Effector memory CD8-positive, alpha-beta T cell (primary cell): ENCODE measurements around the gene SCAF4.
"Not testable (repeated sequence)": the region's sequence is repeated elsewhere in the genome, so short reads cannot be mapped to it uniquely, and the experiment has no call there.

Experiments used
- ATAC-seq: fragments of 150-1000 bp; cut with Tn5 transposase; replicated peaks from 2 replicates; pipeline ENCODE4 v1.10.0; 2021; ENCODE audit warnings: mild to moderate bottlenecking, moderate library complexity
- DNase-seq, 3 experiments: peaks; one replicate each; pipeline ENCODE4 v3.0.0; 2021
- H3K27ac Mint-ChIP-seq, 2 donors: one replicate each; pipeline ENCODE4 v1.8.0; 2022; ENCODE audit warnings: mild to moderate bottlenecking in 2 of 2, mixed read lengths in 2 of 2, moderate library complexity in 2 of 2
- H3K27me3 Mint-ChIP-seq, 2 donors: one replicate each; pipeline ENCODE4 v1.8.0; 2022; ENCODE audit warnings: mixed read lengths in 2 of 2
- H3K36me3 Mint-ChIP-seq: one replicate; pipeline ENCODE4 v1.8.0; 2022; ENCODE audit warnings: mild to moderate bottlenecking, moderate library complexity, mixed read lengths; ENCODE audit not compliant: insufficient read depth
- H3K4me1 Mint-ChIP-seq, 2 donors: one replicate each; pipeline ENCODE4 v1.8.0; 2022; ENCODE audit warnings: low read depth in 2 of 2, mixed read lengths in 2 of 2
- H3K4me3 Mint-ChIP-seq, 2 donors: one replicate each; pipeline ENCODE4 v1.8.0; 2022; ENCODE audit warnings: mild to moderate bottlenecking in 2 of 2, mixed read lengths in 2 of 2, moderate library complexity in 2 of 2
- H3K9me3 Mint-ChIP-seq, 2 donors: one replicate each; pipeline ENCODE4 v1.8.0; 2022; ENCODE audit warnings: mixed read lengths in 2 of 2

The SCAF4 gene

GRCh38 chr21:31753949-31754707, 22.2 kb upstream of the SCAF4 start:
- Mint-ChIP-seq H3K9me3 (no peaks in the 10 kb centered on the region), H3K27me3 (peaks cover 6 to 17% of the 10 kb centered on the region in 2 donors), H3K4me1 (no peaks in the 10 kb centered on the region), H3K4me3 (no peak overlapping the region), H3K27ac (no peak overlapping the region), H3K36me3 (no peaks in the 10 kb centered on the region)
- ATAC-seq (no peak), DNase-seq (no peak)

DNA sequence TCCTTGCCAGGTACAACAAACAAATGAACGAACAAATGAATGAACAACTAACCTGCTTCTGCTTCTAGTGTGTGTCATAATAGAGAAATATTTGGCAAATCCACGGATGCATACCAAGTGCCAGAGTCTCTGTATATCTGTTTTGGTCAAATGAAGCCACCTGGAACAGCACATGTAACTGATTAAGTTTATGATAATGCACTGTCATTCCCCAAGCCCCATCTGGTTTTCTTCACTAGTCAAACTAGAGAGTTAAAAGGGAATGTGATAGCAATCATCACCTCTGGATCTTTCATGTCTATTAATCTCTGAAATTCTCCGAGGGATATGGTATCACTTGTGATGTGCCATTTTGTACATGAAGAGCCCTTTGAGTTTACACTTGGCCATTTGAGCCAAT, 21.0 kb upstream of the SCAF4 start:
- Mint-ChIP-seq H3K27me3 (peaks cover 8 to 23% of the 10 kb centered on the region in 2 donors), H3K9me3 (no peaks in the 10 kb centered on the region), H3K36me3 (no peaks in the 10 kb centered on the region), H3K4me3 (no peak overlapping the region), H3K4me1 (no peaks in the 10 kb centered on the region), H3K27ac (no peak overlapping the region)
- DNase-seq (no peak), ATAC-seq (no peak)

DNA sequence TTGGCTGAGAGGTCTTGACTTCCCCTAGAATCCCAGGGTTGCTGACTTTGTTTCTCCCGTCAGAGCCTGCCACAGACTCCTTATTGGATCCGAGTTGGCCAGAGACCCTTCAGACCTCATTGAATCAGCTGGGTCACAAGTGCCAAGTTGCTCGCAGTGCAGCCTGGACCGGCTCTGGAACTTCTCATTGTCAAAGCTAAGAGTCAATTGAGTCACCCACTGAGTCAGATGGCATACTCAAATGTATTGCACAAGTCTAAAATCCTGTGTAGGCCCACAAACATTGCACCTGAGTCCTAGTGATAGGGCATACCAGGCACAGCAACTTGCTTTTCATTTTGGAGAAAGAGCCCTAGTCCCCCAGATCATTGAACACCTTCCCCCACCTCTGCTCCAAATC, 20.4 kb upstream of the SCAF4 start:
- Mint-ChIP-seq H3K36me3 (no peaks in the 10 kb centered on the region), H3K9me3 (no peaks in the 10 kb centered on the region), H3K27me3 (peaks cover 8 to 29% of the 10 kb centered on the region in 2 donors), H3K4me3 (no peak overlapping the region), H3K4me1 (no peaks in the 10 kb centered on the region), H3K27ac (no peak overlapping the region)
- no peak for DNase-seq
- no peak for ATAC-seq

DNA sequence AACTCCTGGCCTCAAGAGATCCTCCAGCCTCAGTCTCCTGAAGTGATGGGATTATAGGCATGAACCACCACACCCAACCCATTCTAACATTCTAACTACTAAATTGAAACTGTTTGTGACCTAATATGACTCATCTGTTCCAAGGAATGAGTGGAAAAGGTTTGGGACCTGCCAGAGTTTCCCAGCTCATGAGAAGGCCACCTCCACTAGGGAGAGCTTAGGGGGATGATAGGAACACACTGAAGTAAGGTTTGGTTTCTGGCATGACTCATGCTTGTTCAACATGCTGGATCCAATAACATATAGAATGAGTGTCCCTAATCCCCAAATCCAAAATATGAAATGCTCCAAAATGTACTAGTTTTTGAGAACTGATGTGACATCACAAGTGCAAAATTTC, 18.9 kb upstream of the SCAF4 start:
- DNase-seq (no peak), ATAC-seq (no peak)
- Mint-ChIP-seq H3K4me3 (no peak overlapping the region), H3K27me3 (peaks cover 8 to 25% of the 10 kb centered on the region in 2 donors), H3K27ac (no peak overlapping the region), H3K36me3 (no peaks in the 10 kb centered on the region), H3K4me1 (no peaks in the 10 kb centered on the region), H3K9me3 (no peaks in the 10 kb centered on the region)

GRCh38 chr21:31744182-31744800, 12.4 kb upstream of the SCAF4 start:
- ATAC-seq: no peak
- no peaks in the 10 kb centered on the region for H3K9me3 Mint-ChIP-seq
- H3K4me3 Mint-ChIP-seq: no peak overlapping the region
- H3K27ac Mint-ChIP-seq: no peak overlapping the region
- no peak for DNase-seq
- H3K36me3 Mint-ChIP-seq: no peaks in the 10 kb centered on the region
- H3K27me3 Mint-ChIP-seq: peaks cover 3 to 18% of the 10 kb centered on the region in 2 donors
- no peaks in the 10 kb centered on the region for H3K4me1 Mint-ChIP-seq

- H3K27ac Mint-ChIP-seq: no peak overlapping the region
- H3K27me3 Mint-ChIP-seq: peaks cover 0 to 14% of the 10 kb centered on the region in 2 donors
- H3K4me3 Mint-ChIP-seq: no peak overlapping the region
- ATAC-seq: no peak
- DNase-seq: no peak
- no peaks in the 10 kb centered on the region for H3K4me1 Mint-ChIP-seq
- no peaks in the 10 kb centered on the region for H3K9me3 Mint-ChIP-seq
- no peaks in the 10 kb centered on the region for H3K36me3 Mint-ChIP-seq
These were observed 11.8 kb upstream of the SCAF4 start for GRCh38 chr21:31743712-31744111.

DNA sequence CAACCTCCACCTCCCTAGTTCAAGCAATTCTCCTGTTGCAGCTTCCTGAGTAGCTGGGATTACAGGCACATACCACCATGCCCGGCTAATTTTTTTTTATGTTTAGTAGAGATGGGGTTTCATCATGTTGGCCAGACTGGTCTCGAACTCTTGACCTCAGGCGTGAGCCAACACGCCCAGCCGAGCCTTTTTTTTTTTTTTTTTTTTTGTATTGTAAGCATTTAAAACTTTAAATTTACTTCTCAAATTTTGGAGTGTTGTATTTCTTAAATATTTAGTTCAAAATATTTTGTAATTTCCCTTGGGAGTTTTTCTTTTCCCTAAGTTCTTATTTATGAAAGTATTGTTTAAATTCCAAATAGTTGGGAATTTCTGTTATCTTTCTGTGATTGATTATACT, 9.2 kb upstream of the SCAF4 start:
- Mint-ChIP-seq H3K4me1 (no peaks in the 10 kb centered on the region), H3K27me3 (no peaks in the 10 kb centered on the region), H3K27ac (no peak overlapping the region), H3K36me3 (peaks cover 3% of the 10 kb centered on the region), H3K4me3 (no peak overlapping the region), H3K9me3 (no peaks in the 10 kb centered on the region)
- DNase-seq (no peak), ATAC-seq (no peak)

DNA sequence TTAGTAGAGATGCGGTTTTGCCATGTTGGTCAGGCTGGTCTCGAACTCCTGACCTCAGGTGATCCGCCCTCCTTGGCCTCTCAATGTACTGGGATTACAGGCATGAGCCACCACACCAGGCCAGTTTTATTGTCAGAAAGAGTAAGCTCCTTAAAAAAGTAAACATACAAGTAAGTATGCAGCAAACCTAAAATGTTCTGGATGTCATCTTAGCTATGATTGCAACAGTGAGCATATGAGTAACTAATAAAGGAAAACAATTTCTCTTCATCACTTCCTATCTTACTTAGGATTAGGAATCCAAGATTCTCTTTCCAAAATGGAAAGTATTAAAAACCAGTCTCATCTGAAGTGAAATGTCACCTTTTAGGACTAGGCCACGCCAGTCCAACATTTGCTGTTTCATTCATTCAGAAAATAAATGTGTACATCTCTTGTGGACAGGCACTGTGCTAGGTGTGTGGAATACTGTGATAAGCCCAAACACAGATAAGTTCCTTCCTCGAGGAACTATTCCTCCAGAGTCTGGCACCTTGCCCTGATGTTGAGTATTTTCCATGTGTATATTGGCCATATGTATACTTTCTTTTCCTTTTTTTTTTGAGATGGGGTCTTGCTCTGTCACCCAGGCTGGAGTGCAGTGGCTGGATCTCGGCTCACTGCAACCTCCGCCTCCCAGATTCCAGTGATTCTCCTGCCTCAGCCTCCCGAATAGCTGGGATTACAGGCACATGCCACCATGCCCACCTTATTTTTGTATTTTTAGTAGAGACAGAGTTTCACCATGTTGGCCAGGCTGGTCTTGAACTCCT, 5.9 kb upstream of the SCAF4 start:
- H3K9me3 Mint-ChIP-seq, H3K27me3 Mint-ChIP-seq, DNase-seq, H3K4me1 Mint-ChIP-seq, ATAC-seq, H3K4me3 Mint-ChIP-seq, H3K27ac Mint-ChIP-seq, H3K36me3 Mint-ChIP-seq: not testable (repeated sequence)

DNA sequence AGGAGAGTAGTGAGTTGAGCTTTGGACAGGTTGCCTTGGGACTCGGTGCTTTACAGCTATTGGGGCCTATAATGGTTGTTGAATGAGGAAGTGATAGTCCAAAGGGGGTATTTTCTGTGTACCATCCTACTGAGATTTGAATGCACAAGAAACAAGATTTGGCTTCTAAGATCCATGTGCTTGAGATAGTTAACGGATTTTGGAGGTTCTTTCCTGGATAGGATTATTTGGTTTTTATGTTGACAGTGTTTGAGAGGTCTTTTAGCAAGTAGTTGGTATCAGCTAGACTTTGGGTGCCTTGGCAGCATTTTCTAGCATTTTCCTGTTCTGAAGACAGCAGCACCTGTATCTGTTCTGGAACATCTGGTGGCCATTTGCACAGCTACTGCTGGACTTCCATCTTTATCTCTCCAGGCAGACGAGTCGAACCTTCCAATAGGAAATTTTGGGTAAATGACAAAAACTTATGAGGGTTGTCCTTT, 3.6 kb upstream of the SCAF4 start:
- H3K27ac Mint-ChIP-seq: no peak overlapping the region
- DNase-seq (no peak), ATAC-seq (no peak)
- H3K36me3 Mint-ChIP-seq: peaks cover 3% of the 10 kb centered on the region
- H3K4me3 Mint-ChIP-seq: no peak overlapping the region
- H3K9me3 Mint-ChIP-seq: no peaks in the 10 kb centered on the region
- H3K27me3 Mint-ChIP-seq: no peaks in the 10 kb centered on the region
- H3K4me1 Mint-ChIP-seq: peaks cover 0 to 1% of the 10 kb centered on the region in 2 donors

DNA sequence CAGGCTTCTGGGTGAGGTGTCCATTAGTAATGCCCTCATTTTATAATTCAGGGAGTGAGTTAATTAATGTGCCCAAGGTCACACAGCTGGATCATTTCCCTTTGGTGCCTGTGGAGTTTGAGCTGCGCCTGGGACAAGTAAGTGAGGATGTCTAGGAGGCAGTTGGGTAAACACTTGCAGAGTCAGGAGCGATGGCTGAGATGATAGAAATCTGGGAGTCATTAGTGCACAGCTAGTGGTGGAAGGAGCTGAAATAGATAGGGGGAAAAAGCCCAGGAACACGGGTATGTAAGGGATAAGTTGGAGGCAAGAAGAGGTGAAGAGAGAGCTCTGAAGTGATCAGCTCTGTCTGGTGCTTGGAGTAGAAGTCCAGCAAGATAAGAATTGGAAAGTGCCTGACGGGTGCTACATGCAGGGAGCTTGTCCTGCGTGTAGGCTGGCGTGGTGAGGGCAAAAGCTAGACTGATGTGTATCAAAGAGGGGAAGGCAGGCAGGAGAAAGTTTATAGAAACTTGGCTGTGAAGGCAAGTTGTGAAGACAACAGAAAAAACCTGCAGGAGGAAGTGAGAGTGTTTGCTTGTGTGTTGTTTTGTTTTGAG, 1.7 kb upstream of the SCAF4 start:
- H3K36me3 Mint-ChIP-seq: peaks cover 3% of the 10 kb centered on the region
- no peaks in the 10 kb centered on the region for H3K9me3 Mint-ChIP-seq
- ATAC-seq: no peak
- no peak overlapping the region for H3K4me3 Mint-ChIP-seq
- DNase-seq: no peak
- H3K4me1 Mint-ChIP-seq: peaks cover 0 to 9% of the 10 kb centered on the region in 2 donors
- H3K27me3 Mint-ChIP-seq: no peaks in the 10 kb centered on the region
- no peak overlapping the region for H3K27ac Mint-ChIP-seq

- Mint-ChIP-seq H3K36me3 (peaks cover 3% of the 10 kb centered on the region), H3K27ac (no peak overlapping the region), H3K27me3 (no peaks in the 10 kb centered on the region), H3K4me3 (no peak overlapping the region), H3K9me3 (no peaks in the 10 kb centered on the region), H3K4me1 (peaks cover 0 to 9% of the 10 kb centered on the region in 2 donors)
- peak in 2 of 3 experiments; percentile 3 to 9 for DNase-seq
- ATAC-seq: no peak
These were observed 956 bp upstream of the SCAF4 start for GRCh38 chr21:31732597-31733550.

DNA sequence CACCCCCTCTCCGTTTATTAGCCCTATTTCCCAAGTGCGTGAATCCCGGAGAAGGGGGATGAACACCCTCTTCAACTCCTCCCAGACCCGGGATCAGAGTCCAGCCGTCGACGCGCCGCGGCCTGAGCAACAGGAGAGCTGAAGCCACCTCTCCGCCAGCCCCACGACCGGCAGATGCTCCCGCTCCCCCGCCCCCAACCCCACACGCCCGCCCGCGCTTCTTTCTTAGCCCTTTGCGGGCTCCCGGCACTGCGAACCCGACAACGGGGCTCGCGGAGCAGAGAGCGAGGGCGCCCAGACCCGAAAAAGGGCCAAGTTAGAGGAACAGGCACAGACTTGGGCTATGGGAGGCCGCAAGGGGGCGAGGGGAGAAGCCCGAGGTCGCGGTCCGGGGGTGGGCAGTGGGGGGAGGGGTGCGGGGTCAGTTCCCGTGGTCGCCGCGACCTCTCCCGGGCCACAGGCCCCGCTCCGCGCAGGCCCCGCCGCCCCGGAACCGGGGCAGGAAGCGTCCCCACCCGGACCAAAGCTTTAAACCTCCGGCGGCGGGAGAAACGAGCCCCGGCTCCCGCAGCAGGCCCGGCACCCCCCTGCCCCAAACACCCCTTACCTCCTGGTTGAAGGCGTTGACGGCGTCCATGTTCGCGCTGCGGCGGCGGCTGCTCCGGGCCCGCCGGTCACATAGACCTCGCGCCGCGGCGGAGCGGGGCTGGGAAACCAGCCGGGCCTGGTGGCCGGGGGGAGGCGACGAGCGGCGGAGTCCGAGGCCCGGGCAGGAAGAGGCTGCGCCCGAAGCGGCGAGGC, 662 bp downstream of the SCAF4 start:
- Mint-ChIP-seq H3K4me3 (peak overlapping the region in 1 of 2 donors; percentile 72), H3K36me3 (no peaks in the 10 kb centered on the region), H3K27me3 (no peaks in the 10 kb centered on the region), H3K4me1 (peaks cover 3 to 13% of the 10 kb centered on the region in 2 donors), H3K27ac (peak overlapping the region; percentile 56 to 81), H3K9me3 (no peaks in the 10 kb centered on the region)
- ATAC-seq: peak; percentile 38
- DNase-seq: peak; percentile 43 to 53 (median 43)
